ENCODE results near the gene IQCE. TPM values are rescaled to one million over a fixed set of nuclear protein-coding genes. Genes with fewer than 3 reads are reported as not detected.

The IQCE gene
- total RNA-seq, 4 donors from 2014 or later = 16.8 to 46.9 (median 26.9) TPM

- no peak for DNase-seq (ENCODE audit: low spot score in 2 of 2)
- Histone ChIP-seq H3K9me3 (no peaks in the 10 kb centered on the region), H3K4me3 (no peak overlapping the region), H3K27me3 (no peaks in the 10 kb centered on the region), H3K4me1 (peaks cover 0 to 31% (median 8%) of the 10 kb centered on the region in 4 donors), H3K36me3 (peaks cover 0 to 66% (median 16%) of the 10 kb centered on the region in 3 donors), H3K27ac (no peak overlapping the region)
- TF ChIP-seq CTCF (IDR thresholded peaks at IDR 0.05) = peak in 1 of 5 experiments; percentile 17
- TF ChIP-seq EP300 (IDR thresholded peaks at IDR 0.05) = no peak
- no peak for TF ChIP-seq POLR2A (IDR thresholded peaks at IDR 0.05)
- 80 to 86% methylated on average over 6 to 29 of the region's 36 CpGs for WGBS, 2 donors
Measured at GRCh38 chr7:2660359-2661095, 101.7 kb downstream of the IQCE start.

- Histone ChIP-seq H3K9me3 (no peaks in the 10 kb centered on the region), H3K4me1 (peaks cover 0 to 34% (median 8%) of the 10 kb centered on the region in 4 donors), H3K27me3 (no peaks in the 10 kb centered on the region), H3K4me3 (no peak overlapping the region), H3K27ac (no peak overlapping the region), H3K36me3 (peaks cover 0 to 63% (median 15%) of the 10 kb centered on the region in 3 donors)
- no peak for DNase-seq (ENCODE audit: low spot score in 2 of 2)
- no peak for TF ChIP-seq EP300 (IDR thresholded peaks at IDR 0.05)
- TF ChIP-seq POLR2A (IDR thresholded peaks at IDR 0.05) = no peak
- no peak for TF ChIP-seq CTCF (IDR thresholded peaks at IDR 0.05)
- WGBS, 2 donors = 85 to 90% methylated on average over 5 to 7 of the region's 10 CpGs
Measured at GRCh38 chr7:2661096-2661449, 102.3 kb downstream of the IQCE start.

- Histone ChIP-seq H3K4me3 (no peak overlapping the region), H3K27me3 (no peaks in the 10 kb centered on the region), H3K9me3 (peaks cover 0 to 2% (median 0%) of the 10 kb centered on the region in 4 donors), H3K4me1 (peaks cover 0 to 34% (median 8%) of the 10 kb centered on the region in 4 donors), H3K36me3 (peaks cover 0 to 56% (median 8%) of the 10 kb centered on the region in 3 donors), H3K27ac (no peak overlapping the region)
- TF ChIP-seq POLR2A (IDR thresholded peaks at IDR 0.05) = no peak
- TF ChIP-seq EP300 (IDR thresholded peaks at IDR 0.05) = no peak
- TF ChIP-seq CTCF (IDR thresholded peaks at IDR 0.05) = no peak
- WGBS, 2 donors = 92 to 95% methylated on average over 40 to 42 of the region's 43 CpGs
- DNase-seq (ENCODE audit: low spot score in 2 of 2) = no peak
Measured at GRCh38 chr7:2661602-2662272, 103.0 kb downstream of the IQCE start.

GRCh38 chr7:2662273-2663120 lies 103.7 kb downstream of the IQCE start:
- DNase-seq (ENCODE audit: low spot score in 2 of 2) = no peak
- TF ChIP-seq POLR2A (IDR thresholded peaks at IDR 0.05) = no peak
- TF ChIP-seq EP300 (IDR thresholded peaks at IDR 0.05) = no peak
- no peak for TF ChIP-seq CTCF (IDR thresholded peaks at IDR 0.05)
- peaks cover 0 to 49% (median 8%) of the 10 kb centered on the region in 3 donors for H3K36me3 ChIP-seq
- H3K4me3 ChIP-seq = no peak overlapping the region
- WGBS, 2 donors = 76 to 78% methylated on average over 22 to 24 of the region's 33 CpGs
- peak overlapping the region in 1 of 4 donors; percentile 52 for H3K27ac ChIP-seq
- no peaks in the 10 kb centered on the region for H3K27me3 ChIP-seq
- H3K4me1 ChIP-seq = peaks cover 0 to 34% (median 8%) of the 10 kb centered on the region in 4 donors
- H3K9me3 ChIP-seq = peaks cover 0 to 8% (median 0%) of the 10 kb centered on the region in 4 donors
